Astrocyte (in vitro differentiated cells and primary cell): Measurements from ENCODE around the gene PTCH2. TPM values are rescaled to one million over a fixed set of nuclear protein-coding genes. Genes with fewer than 3 reads are reported as not detected.
A peak's percentile ranks its signal among the peaks of the same experiment; 100 is the strongest.

ENCODE experiments used
- DNase-seq: peaks from one replicate; pipeline ENCODE4 v3.0.0-alpha.2; 2010; ENCODE audit warnings: low read depth
- FAIRE-seq: peaks from 2 replicates; lab custom pipeline; 2011; peaks lifted over from hg19 to GRCh38; lab: Jason Lieb, UNC
- H2AFZ ChIP-seq: 2 replicates; pipeline ENCODE4 v1.6.0; 2012; ENCODE audit warnings: low read depth, low read length, inconsistent platforms
- H3K27ac ChIP-seq: 2 replicates; pipeline ENCODE4 v1.5.1; 2011; ENCODE audit warnings: low read depth, low read length, inconsistent platforms
- H3K27me3 ChIP-seq: 2 replicates; pipeline ENCODE4 v1.6.0; 2011; ENCODE audit warnings: low read length, inconsistent platforms; ENCODE audit not compliant: insufficient read depth
- H3K36me3 ChIP-seq: 2 replicates; pipeline ENCODE4 v1.5.1; 2011; ENCODE audit warnings: low read length, inconsistent platforms; ENCODE audit not compliant: insufficient read depth
- H3K4me1 ChIP-seq: 2 replicates; pipeline ENCODE4 v1.5.1; 2011; ENCODE audit warnings: low read length, inconsistent platforms; ENCODE audit not compliant: insufficient read depth
- H3K4me2 ChIP-seq: 2 replicates; pipeline ENCODE4 v1.6.0; 2012; ENCODE audit warnings: low read length, inconsistent platforms
- H3K4me3 ChIP-seq: 2 replicates; pipeline ENCODE4 v1.5.1; 2011; ENCODE audit warnings: low read depth, mild to moderate bottlenecking, low read length, inconsistent platforms; ENCODE audit not compliant: insufficient read depth
- H3K79me2 ChIP-seq: 2 replicates; pipeline ENCODE4 v1.6.0; 2012; ENCODE audit warnings: mild to moderate bottlenecking, low read length, inconsistent platforms; ENCODE audit not compliant: insufficient read depth
- H3K9ac ChIP-seq: 2 replicates; pipeline ENCODE4 v1.6.0; 2012; ENCODE audit warnings: mild to moderate bottlenecking, low read length, inconsistent platforms
- H3K9me3 ChIP-seq: 2 replicates; pipeline ENCODE4 v1.5.1; 2012; ENCODE audit warnings: low read depth, mild to moderate bottlenecking, low read length, inconsistent platforms; ENCODE audit not compliant: insufficient read depth
- H4K20me1 ChIP-seq: 2 replicates; pipeline ENCODE4 v1.6.0; 2012; ENCODE audit warnings: low read length, inconsistent platforms; ENCODE audit not compliant: insufficient read depth
- H3K27ac Mint-ChIP-seq: one replicate; pipeline ENCODE4 v1.8.0; 2021; ENCODE audit warnings: mild to moderate bottlenecking, mixed read lengths; ENCODE audit not compliant: unreplicated experiment
- H3K27me3 Mint-ChIP-seq: one replicate; pipeline ENCODE4 v1.8.0; 2021; ENCODE audit warnings: low read depth, mixed read lengths; ENCODE audit not compliant: unreplicated experiment
- H3K36me3 Mint-ChIP-seq: one replicate; pipeline ENCODE4 v1.8.0; 2021; ENCODE audit warnings: low read depth, mixed read lengths; ENCODE audit not compliant: unreplicated experiment
- H3K4me1 Mint-ChIP-seq: one replicate; pipeline ENCODE4 v1.8.0; 2021; ENCODE audit warnings: low read depth, mixed read lengths; ENCODE audit not compliant: unreplicated experiment
- H3K4me3 Mint-ChIP-seq: one replicate; pipeline ENCODE4 v1.8.0; 2021; ENCODE audit warnings: mild to moderate bottlenecking, moderate library complexity, mixed read lengths; ENCODE audit not compliant: unreplicated experiment
- H3K9me3 Mint-ChIP-seq: one replicate; pipeline ENCODE4 v1.8.0; 2021; ENCODE audit warnings: mild to moderate bottlenecking, mixed read lengths; ENCODE audit not compliant: unreplicated experiment
- CTCF ChIP-seq: IDR thresholded peaks from 2 replicates; pipeline ENCODE4 v1.5.1; 2011; ENCODE audit warnings: low read depth, mild to moderate bottlenecking, inconsistent platforms, low read length, moderate library complexity; ENCODE audit not compliant: insufficient read depth
- EZH2 ChIP-seq: IDR thresholded peaks from 2 replicates; pipeline ENCODE4 v1.6.1; 2012; ENCODE audit warnings: mild to moderate bottlenecking, low read length, inconsistent platforms; ENCODE audit not compliant: insufficient read depth
- total RNA-seq: library from RNA; stranded (reverse); gene quantifications from 2 replicates; pipeline ENCODE4 v1.2.1, GENCODE V29; 2021

Gene PTCH2
- total RNA-seq, 1 donor from 2014 or later = 0.89 TPM

DNA sequence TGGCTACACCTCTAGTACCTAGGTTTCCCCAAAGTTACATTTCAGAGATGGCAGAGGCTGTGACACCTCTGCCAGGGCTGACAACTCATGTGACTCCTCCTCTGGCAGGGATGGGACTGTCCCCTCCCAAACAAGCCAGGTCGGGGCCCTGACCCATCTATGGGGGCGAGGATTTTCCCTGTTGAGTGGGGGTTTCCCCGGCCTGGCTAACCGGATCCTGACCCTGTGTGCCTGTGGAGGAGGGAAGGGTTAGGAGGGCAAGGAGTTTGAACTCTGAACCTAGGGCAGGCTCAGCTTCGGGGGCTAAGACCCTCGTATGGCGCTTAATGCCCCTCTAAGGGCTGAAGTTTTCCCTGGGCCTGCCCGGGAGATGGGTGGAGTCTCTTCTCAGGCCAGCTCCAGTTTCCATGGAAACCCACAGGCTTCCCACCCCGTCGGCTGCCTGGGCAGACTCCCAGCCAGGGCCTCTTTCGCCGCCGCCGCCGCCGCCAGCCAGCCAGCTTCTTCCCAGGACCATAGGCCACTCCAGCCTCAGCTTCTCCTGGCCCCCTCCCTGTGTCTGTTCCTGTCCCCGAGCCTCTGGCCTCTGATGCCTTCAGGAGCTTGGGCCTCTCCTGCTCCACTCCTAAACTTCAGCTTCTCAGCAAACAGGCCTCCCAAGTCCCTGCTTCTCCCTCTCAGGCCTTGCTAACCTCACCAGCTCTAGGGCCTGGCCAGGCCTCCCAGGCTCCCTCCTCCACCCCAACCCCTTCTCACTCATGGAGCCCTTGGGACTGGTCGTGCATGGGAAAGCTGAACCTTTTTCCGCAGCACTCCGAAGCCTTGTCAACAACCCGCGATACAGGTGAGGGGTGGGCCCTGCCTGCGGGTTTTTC, 34.8 kb downstream of the PTCH2 start, which contains the start of gene BTBD19:
Gene BTBD19, plus strand, starts transcription at position 461 of the 875 bp plus-strand sequence. Its CDS starts 298 bp downstream, at position 759.
- peak within 1 kb of the TSS; percentile 98 for H3K9ac ChIP-seq
- Mint-ChIP-seq H3K27me3 (no peaks in the 10 kb centered on the region), H3K36me3 (peaks cover 12% of the 10 kb centered on the region), H3K4me1 (peaks cover 62% of the 10 kb centered on the region), H3K4me3 (peak within 1 kb of the TSS; percentile 79), H3K27ac (peak within 1 kb of the TSS; percentile 99), H3K9me3 (no peaks in the 10 kb centered on the region)
- no peaks in the 10 kb centered on the region for H3K27me3 ChIP-seq
- peak within 1 kb of the TSS; percentile 86 for H3K4me2 ChIP-seq
- peaks cover 28% of the 10 kb centered on the region for H4K20me1 ChIP-seq
- peaks cover 83% of the 10 kb centered on the region for H3K4me1 ChIP-seq
- H3K27ac ChIP-seq = peak within 1 kb of the TSS; percentile 100
- H2AFZ ChIP-seq = peak within 1 kb of the TSS; percentile 2
- H3K79me2 ChIP-seq = peaks cover 63% of the 10 kb centered on the region
- peak; percentile 84 for DNase-seq
- TF ChIP-seq CTCF = no peak
- H3K4me3 ChIP-seq = peak within 1 kb of the TSS; percentile 53
- no peaks in the 10 kb centered on the region for H3K9me3 ChIP-seq
- peaks cover 28% of the 10 kb centered on the region for H3K36me3 ChIP-seq
- FAIRE-seq = no peak

- Histone ChIP-seq H3K4me2 (peak overlapping the region; percentile 86), H3K4me1 (peaks cover 83% of the 10 kb centered on the region), H3K27ac (peak overlapping the region; percentile 100), H3K27me3 (no peaks in the 10 kb centered on the region), H3K79me2 (peaks cover 63% of the 10 kb centered on the region), H3K9ac (peak overlapping the region; percentile 98), H3K4me3 (peak overlapping the region; percentile 53), H2AFZ (peak overlapping the region; percentile 2), H4K20me1 (peaks cover 35% of the 10 kb centered on the region), H3K9me3 (no peaks in the 10 kb centered on the region), H3K36me3 (peaks cover 36% of the 10 kb centered on the region)
- H3K27ac Mint-ChIP-seq = peak overlapping the region; percentile 99
- peak overlapping the region; percentile 79 for H3K4me3 Mint-ChIP-seq
- peaks cover 20% of the 10 kb centered on the region for H3K36me3 Mint-ChIP-seq
- H3K4me1 Mint-ChIP-seq = peaks cover 67% of the 10 kb centered on the region
- DNase-seq (peak; percentile 99), FAIRE-seq (peak; percentile 82)
- H3K27me3 Mint-ChIP-seq = no peaks in the 10 kb centered on the region
- H3K9me3 Mint-ChIP-seq = no peaks in the 10 kb centered on the region
- TF ChIP-seq EZH2 = no peak
Measured at GRCh38 chr1:44807364-44808062, 35.5 kb downstream of the PTCH2 start.

DNA sequence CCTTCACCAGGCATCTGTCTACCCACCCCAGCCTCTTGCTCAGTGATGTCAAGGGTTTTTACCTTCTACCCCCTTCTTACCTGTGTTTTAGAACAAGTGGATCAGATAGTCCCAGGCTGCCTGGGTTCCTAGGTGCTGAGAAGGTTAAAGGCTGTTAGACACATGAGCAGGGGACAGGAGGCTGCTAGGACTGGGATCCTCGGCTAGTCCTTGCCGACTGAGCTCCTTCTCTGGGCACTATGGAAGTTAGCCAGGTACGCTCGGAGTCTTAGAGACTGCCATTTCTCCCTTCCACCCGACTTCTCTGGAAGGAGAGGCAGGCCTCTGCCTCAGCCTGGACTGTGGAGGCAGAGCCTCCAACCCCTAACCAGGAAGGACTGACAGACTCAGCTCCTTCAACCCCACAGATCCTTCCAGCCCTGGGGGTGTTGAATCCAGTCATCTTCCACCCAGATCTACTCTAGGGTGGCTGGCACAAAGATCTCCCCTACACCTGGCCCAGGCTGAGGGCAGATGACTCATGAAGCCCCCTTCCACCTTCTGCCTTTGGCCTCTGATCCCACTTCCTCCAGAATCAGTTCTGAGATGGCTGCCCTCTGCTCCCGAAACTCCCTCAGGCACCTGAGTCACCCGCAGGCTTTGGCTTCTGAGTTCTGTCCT, 36.2 kb downstream of the PTCH2 start, which contains the start of gene DYNLT4:
Gene DYNLT4, minus strand, starts transcription at position 648 of the 660 bp plus-strand sequence. CDS start 683 bp downstream, outside the sequence.
- no peak for DNase-seq
- Histone ChIP-seq H3K36me3 (peaks cover 40% of the 10 kb centered on the region), H3K27me3 (no peaks in the 10 kb centered on the region), H4K20me1 (peaks cover 38% of the 10 kb centered on the region), H2AFZ (peak within 1 kb of the TSS; percentile 2), H3K79me2 (peaks cover 64% of the 10 kb centered on the region), H3K4me1 (peaks cover 84% of the 10 kb centered on the region), H3K4me2 (peak within 1 kb of the TSS; percentile 86), H3K27ac (peak within 1 kb of the TSS; percentile 100), H3K4me3 (peak within 1 kb of the TSS; percentile 53), H3K9me3 (no peaks in the 10 kb centered on the region), H3K9ac (peak within 1 kb of the TSS; percentile 98)
- Mint-ChIP-seq H3K36me3 (peaks cover 24% of the 10 kb centered on the region), H3K9me3 (no peaks in the 10 kb centered on the region), H3K4me1 (peaks cover 66% of the 10 kb centered on the region), H3K27ac (peak within 1 kb of the TSS; percentile 99), H3K4me3 (peak within 1 kb of the TSS; percentile 79), H3K27me3 (no peaks in the 10 kb centered on the region)
- no peak for FAIRE-seq
- no peak for TF ChIP-seq EZH2
- no peak for TF ChIP-seq CTCF
